Measurements from ENCODE around the gene LIPC. TPM values are rescaled to one million over a fixed set of nuclear protein-coding genes. Genes with fewer than 3 reads are reported as not detected.

The LIPC gene
- total RNA-seq, 1 experiment from 2014 or later: not detected

DNA sequence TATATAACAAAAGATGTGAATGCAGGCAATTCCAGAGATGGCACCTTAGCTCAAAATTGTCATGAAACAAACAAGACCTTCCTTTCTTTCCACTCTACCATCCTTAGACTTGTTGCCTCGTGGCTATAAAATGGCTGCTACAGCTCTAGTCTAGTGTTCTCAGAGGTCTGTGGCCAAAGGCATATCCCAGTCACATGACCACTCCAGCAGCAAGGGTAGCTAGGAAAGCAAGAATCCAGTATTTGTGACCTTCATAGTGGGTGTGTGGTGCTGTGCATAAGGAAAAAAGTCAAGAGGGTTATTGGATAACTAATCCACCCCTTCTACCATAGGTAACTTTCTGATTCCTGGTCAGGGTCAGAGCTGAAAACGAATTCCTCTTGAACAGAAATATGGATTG lies 27.1 kb upstream of the LIPC start:
- intact Hi-C loops (cut with micrococcal nuclease; ENCODE audit: unreplicated experiment): no loop called here
- DNase-seq (ENCODE audit: low spot score): no peak
- CTCF ChIA-PET: no interaction called here

DNA sequence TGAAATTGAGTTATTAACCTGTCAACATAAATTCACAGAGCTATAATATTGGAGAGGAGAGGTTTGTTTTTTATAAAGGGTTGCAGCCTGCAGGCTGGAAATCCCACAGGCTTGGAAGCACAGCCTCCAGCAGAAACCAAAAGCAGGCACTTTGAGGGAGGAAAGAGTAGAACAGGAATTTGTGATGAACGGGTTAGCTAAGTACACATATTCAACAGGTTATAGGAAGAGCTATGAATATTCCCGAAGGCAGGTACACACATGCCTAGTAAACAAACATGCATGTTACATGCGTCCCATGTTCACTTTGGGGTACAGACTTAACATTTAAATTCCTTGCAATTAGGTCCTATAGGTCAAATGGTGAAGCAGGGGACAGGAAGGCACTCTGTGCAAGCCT lies 25.9 kb upstream of the LIPC start:
- no peaks in the 10 kb centered on the region for H3K4me1 ChIP-seq (ENCODE audit: insufficient read depth, low read length, poor library complexity, severe bottlenecking)
- intact Hi-C loops (cut with micrococcal nuclease; ENCODE audit: unreplicated experiment): no loop called here
- no peak for TF ChIP-seq EZH2 (IDR thresholded peaks at IDR 0.05; ENCODE audit: borderline replicate concordance, low read depth, low read length, poor library complexity, severe bottlenecking)
- TF ChIP-seq, protein P1, sequence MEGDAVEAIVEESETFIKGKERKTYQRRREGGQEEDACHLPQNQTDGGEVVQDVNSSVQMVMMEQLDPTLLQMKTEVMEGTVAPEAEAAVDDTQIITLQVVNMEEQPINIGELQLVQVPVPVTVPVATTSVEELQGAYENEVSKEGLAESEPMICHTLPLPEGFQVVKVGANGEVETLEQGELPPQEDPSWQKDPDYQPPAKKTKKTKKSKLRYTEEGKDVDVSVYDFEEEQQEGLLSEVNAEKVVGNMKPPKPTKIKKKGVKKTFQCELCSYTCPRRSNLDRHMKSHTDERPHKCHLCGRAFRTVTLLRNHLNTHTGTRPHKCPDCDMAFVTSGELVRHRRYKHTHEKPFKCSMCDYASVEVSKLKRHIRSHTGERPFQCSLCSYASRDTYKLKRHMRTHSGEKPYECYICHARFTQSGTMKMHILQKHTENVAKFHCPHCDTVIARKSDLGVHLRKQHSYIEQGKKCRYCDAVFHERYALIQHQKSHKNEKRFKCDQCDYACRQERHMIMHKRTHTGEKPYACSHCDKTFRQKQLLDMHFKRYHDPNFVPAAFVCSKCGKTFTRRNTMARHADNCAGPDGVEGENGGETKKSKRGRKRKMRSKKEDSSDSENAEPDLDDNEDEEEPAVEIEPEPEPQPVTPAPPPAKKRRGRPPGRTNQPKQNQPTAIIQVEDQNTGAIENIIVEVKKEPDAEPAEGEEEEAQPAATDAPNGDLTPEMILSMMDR (conservative IDR thresholded peaks at IDR 0.05; ENCODE audit: low read depth, low read length): no peak
- no peaks in the 10 kb centered on the region for H3K36me3 ChIP-seq (ENCODE audit: insufficient read depth, low read length, poor library complexity, severe bottlenecking)
- no peaks in the 10 kb centered on the region for H3K27me3 ChIP-seq (replicated peaks; ENCODE audit: insufficient read depth, low read depth, low read length, poor library complexity)
- H3K4me3 ChIP-seq (ENCODE audit: low read depth, low read length, poor library complexity, severe bottlenecking): no peak overlapping the region
- H3K9me3 ChIP-seq (ENCODE audit: low read depth, low read length, poor library complexity, severe bottlenecking): no peaks in the 10 kb centered on the region
- DNase-seq (ENCODE audit: low spot score): no peak
- H3K27ac ChIP-seq (ENCODE audit: low read depth, low read length, poor library complexity, severe bottlenecking): no peak overlapping the region
- no TSS peak for BruUV-seq (replicated peaks)
- POLR2A ChIA-PET (ENCODE audit: low non-redundant PET): no interaction called here
- CTCF ChIA-PET: no interaction called here

More for the DNA sequence above, 27.1 kb upstream of the LIPC start:
- POLR2A ChIA-PET (ENCODE audit: low non-redundant PET): no interaction called here
- no peak for TF ChIP-seq EZH2 (IDR thresholded peaks at IDR 0.05; ENCODE audit: borderline replicate concordance, low read depth, low read length, poor library complexity, severe bottlenecking)
- Histone ChIP-seq H3K27me3 (replicated peaks; ENCODE audit: insufficient read depth, low read depth, low read length, poor library complexity) (no peaks in the 10 kb centered on the region), H3K36me3 (ENCODE audit: insufficient read depth, low read length, poor library complexity, severe bottlenecking) (no peaks in the 10 kb centered on the region), H3K4me1 (ENCODE audit: insufficient read depth, low read length, poor library complexity, severe bottlenecking) (no peaks in the 10 kb centered on the region), H3K4me3 (ENCODE audit: low read depth, low read length, poor library complexity, severe bottlenecking) (no peak overlapping the region), H3K9me3 (ENCODE audit: low read depth, low read length, poor library complexity, severe bottlenecking) (no peaks in the 10 kb centered on the region), H3K27ac (ENCODE audit: low read depth, low read length, poor library complexity, severe bottlenecking) (no peak overlapping the region)
- BruUV-seq (replicated peaks): no TSS peak

DNA sequence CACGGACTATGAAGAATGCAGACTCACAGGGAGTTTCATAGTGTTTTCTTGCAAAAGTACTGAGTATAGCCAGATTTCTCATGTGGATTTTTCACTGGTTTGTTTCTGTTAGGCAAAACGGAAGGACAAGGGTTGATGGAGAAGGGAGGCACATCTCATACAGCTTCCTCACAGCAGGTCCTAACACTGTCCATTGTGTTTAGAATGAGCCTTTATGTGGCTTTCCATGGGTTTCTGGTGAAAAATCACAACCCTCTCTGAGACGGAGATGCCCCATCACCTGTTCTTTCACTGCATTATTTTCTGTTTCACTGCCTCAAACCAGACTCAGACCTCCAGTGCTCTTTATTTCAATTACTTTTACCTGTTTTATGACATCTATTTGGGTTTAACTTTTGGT lies 25.0 kb upstream of the LIPC start:
- ChIA-PET POLR2A (ENCODE audit: low non-redundant PET) (no interaction called here), CTCF (no interaction called here)
- Histone ChIP-seq H3K4me3 (ENCODE audit: low read depth, low read length, poor library complexity, severe bottlenecking) (no peak overlapping the region), H3K9me3 (ENCODE audit: low read depth, low read length, poor library complexity, severe bottlenecking) (no peaks in the 10 kb centered on the region), H3K4me1 (ENCODE audit: insufficient read depth, low read length, poor library complexity, severe bottlenecking) (no peaks in the 10 kb centered on the region), H3K27me3 (replicated peaks; ENCODE audit: insufficient read depth, low read depth, low read length, poor library complexity) (no peaks in the 10 kb centered on the region), H3K27ac (ENCODE audit: low read depth, low read length, poor library complexity, severe bottlenecking) (no peak overlapping the region), H3K36me3 (ENCODE audit: insufficient read depth, low read length, poor library complexity, severe bottlenecking) (no peaks in the 10 kb centered on the region)
- TF ChIP-seq, protein P1 (conservative IDR thresholded peaks at IDR 0.05; ENCODE audit: low read depth, low read length): no peak
- no peak for TF ChIP-seq EZH2 (IDR thresholded peaks at IDR 0.05; ENCODE audit: borderline replicate concordance, low read depth, low read length, poor library complexity, severe bottlenecking)
- no TSS peak for BruUV-seq (replicated peaks)
- intact Hi-C loops (cut with micrococcal nuclease; ENCODE audit: unreplicated experiment): no loop called here
- DNase-seq (ENCODE audit: low spot score): no peak

DNA sequence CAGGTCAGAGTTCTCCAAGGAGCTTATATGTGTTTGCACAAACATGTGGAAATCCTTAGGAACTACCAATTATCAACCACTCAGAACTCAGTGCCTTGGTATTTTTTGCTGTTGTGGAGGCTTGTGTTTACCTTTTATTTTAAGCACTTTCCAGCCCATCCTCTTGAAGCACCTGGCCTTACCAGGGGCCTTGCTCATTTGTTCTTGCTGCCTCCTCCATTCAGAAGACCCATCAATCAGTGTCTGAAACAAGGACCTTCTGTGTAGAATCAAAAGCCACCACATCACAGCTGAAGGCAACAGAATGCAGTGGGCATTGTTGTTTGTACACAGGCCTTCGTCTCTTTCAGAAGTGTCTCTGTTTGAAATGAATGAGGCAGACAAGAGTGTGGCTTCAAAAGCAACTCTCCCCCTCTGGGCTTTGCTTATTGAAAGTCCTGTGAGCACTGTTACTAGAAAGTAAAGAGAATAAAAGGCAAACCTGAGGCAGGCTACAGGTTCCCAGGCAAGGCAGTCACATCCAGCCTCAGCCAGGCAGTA lies 24.5 kb upstream of the LIPC start:
- ChIA-PET POLR2A (ENCODE audit: low non-redundant PET) (no interaction called here), CTCF (no interaction called here)
- intact Hi-C loops (cut with micrococcal nuclease; ENCODE audit: unreplicated experiment): no loop called here
- Histone ChIP-seq H3K36me3 (ENCODE audit: insufficient read depth, low read length, poor library complexity, severe bottlenecking) (no peaks in the 10 kb centered on the region), H3K4me3 (ENCODE audit: low read depth, low read length, poor library complexity, severe bottlenecking) (no peak overlapping the region), H3K4me1 (ENCODE audit: insufficient read depth, low read length, poor library complexity, severe bottlenecking) (no peaks in the 10 kb centered on the region), H3K27me3 (replicated peaks; ENCODE audit: insufficient read depth, low read depth, low read length, poor library complexity) (no peaks in the 10 kb centered on the region), H3K27ac (ENCODE audit: low read depth, low read length, poor library complexity, severe bottlenecking) (no peak overlapping the region), H3K9me3 (ENCODE audit: low read depth, low read length, poor library complexity, severe bottlenecking) (no peaks in the 10 kb centered on the region)
- DNase-seq (ENCODE audit: low spot score): no peak
- no TSS peak for BruUV-seq (replicated peaks)
- TF ChIP-seq EZH2 (IDR thresholded peaks at IDR 0.05; ENCODE audit: borderline replicate concordance, low read depth, low read length, poor library complexity, severe bottlenecking): no peak
- TF ChIP-seq, protein P1 (conservative IDR thresholded peaks at IDR 0.05; ENCODE audit: low read depth, low read length): no peak

Measured in A673 (cell line).